GM12892 (cell line): ENCODE results near the gene RPS6KA2.

Experiments
- DNase-seq: peaks from one replicate; pipeline ENCODE4 v3.0.0; 2011; ENCODE audit not compliant: insufficient read length
- FAIRE-seq: peaks from 2 replicates; lab custom pipeline; 2011; peaks lifted over from hg19 to GRCh38; lab: Jason Lieb, UNC
- POLR2A ChIP-seq: IDR thresholded peaks from 2 replicates; pipeline ENCODE4 v1.6.1; 2011; ENCODE audit warnings: low read depth, low read length, control low read depth
- POLR2AphosphoS5 ChIP-seq: IDR thresholded peaks from 2 replicates; pipeline ENCODE4 v1.6.1; 2011; ENCODE audit warnings: low read depth, low read length, control low read depth
- TAF1 ChIP-seq: IDR thresholded peaks from 2 replicates; pipeline ENCODE4 v1.6.1; 2011; ENCODE audit warnings: low read depth, mild to moderate bottlenecking, control low read depth, low read length, borderline replicate concordance

RPS6KA2 gene

GRCh38 chr6:166664135-166664534 lies 37.1 kb upstream of the RPS6KA2 start:
- TF ChIP-seq TAF1 (no peak), POLR2A (no peak), POLR2AphosphoS5 (no peak)
- FAIRE-seq (no peak), DNase-seq (no peak)

- FAIRE-seq (no peak), DNase-seq (no peak)
- TF ChIP-seq TAF1 (no peak), POLR2AphosphoS5 (no peak), POLR2A (no peak)
These were observed 36.5 kb upstream of the RPS6KA2 start for GRCh38 chr6:166663568-166663967.

GRCh38 chr6:166662690-166663089 lies 35.6 kb upstream of the RPS6KA2 start:
- FAIRE-seq (no peak), DNase-seq (no peak)
- no peak for TF ChIP-seq TAF1
- TF ChIP-seq POLR2AphosphoS5: no peak
- no peak for TF ChIP-seq POLR2A

- TF ChIP-seq TAF1 (no peak), POLR2AphosphoS5 (no peak), POLR2A (no peak)
- FAIRE-seq (no peak), DNase-seq (no peak)
These were observed 34.5 kb upstream of the RPS6KA2 start for GRCh38 chr6:166661327-166662085.

GRCh38 chr6:166660157-166660688 lies 33.2 kb upstream of the RPS6KA2 start:
- DNase-seq (no peak), FAIRE-seq (no peak)
- TF ChIP-seq POLR2AphosphoS5 (no peak), TAF1 (no peak), POLR2A (no peak)

GRCh38 chr6:166659581-166659980 lies 32.5 kb upstream of the RPS6KA2 start:
- FAIRE-seq: no peak
- no peak for DNase-seq
- TF ChIP-seq POLR2AphosphoS5 (no peak), TAF1 (no peak), POLR2A (no peak)

GRCh38 chr6:166658792-166659150 lies 31.7 kb upstream of the RPS6KA2 start:
- FAIRE-seq: no peak
- no peak for TF ChIP-seq TAF1
- no peak for TF ChIP-seq POLR2AphosphoS5
- TF ChIP-seq POLR2A: no peak
- DNase-seq: no peak

GRCh38 chr6:166658115-166658791 lies 31.2 kb upstream of the RPS6KA2 start:
- FAIRE-seq (no peak), DNase-seq (no peak)
- no peak for TF ChIP-seq POLR2AphosphoS5
- TF ChIP-seq POLR2A: no peak
- no peak for TF ChIP-seq TAF1

- TF ChIP-seq TAF1 (no peak), POLR2AphosphoS5 (no peak), POLR2A (no peak)
- DNase-seq: no peak
These were observed 30.5 kb upstream of the RPS6KA2 start for GRCh38 chr6:166657531-166657930.

GRCh38 chr6:166656230-166657151 lies 29.4 kb upstream of the RPS6KA2 start:
- no peak for FAIRE-seq
- DNase-seq: no peak
- TF ChIP-seq POLR2A (no peak), POLR2AphosphoS5 (no peak), TAF1 (no peak)

More at GRCh38 chr6:166657531-166657930, 30.5 kb upstream of the RPS6KA2 start:
- FAIRE-seq: no peak

- FAIRE-seq: no peak
- DNase-seq: no peak
- TF ChIP-seq POLR2AphosphoS5 (no peak), TAF1 (no peak), POLR2A (no peak)
These were observed 28.7 kb upstream of the RPS6KA2 start for GRCh38 chr6:166655713-166656229.

- TF ChIP-seq POLR2A: no peak
- TF ChIP-seq TAF1: no peak
- no peak for TF ChIP-seq POLR2AphosphoS5
- DNase-seq (no peak), FAIRE-seq (no peak)
These were observed 28.2 kb upstream of the RPS6KA2 start for GRCh38 chr6:166655251-166655650.
